Activated naive CD8-positive, alpha-beta T cell treated with anti-CD3 and anti-CD28 coated beads, Interleukin-2, amount 10 ng/mL, durations not matched to agents 7 days and 5 days (primary cell): Measurements from ENCODE around the gene GNAI2. TPM values are rescaled to one million over a fixed set of nuclear protein-coding genes. Genes with fewer than 3 reads are reported as not detected.

Experiments used
- ATAC-seq: fragments of 150-1000 bp; cut with Tn5 transposase; one replicate; pipeline ENCODE4 v1.10.0; 2021; ENCODE audit warnings: low read depth, moderate library complexity
- POLR2A ChIA-PET: fragments of 350-600 bp; sonication (Branson Sonifier 250); formaldehyde crosslinking; loops from one replicate; lab custom pipeline; 2021; ENCODE audit warnings: antibody characterized with exemption; lab: Charles Lee
- DNase-seq: peaks from one replicate; pipeline ENCODE4 v3.0.0; 2021
- H3K27ac Mint-ChIP-seq: one replicate; pipeline ENCODE4 v1.8.0; 2022; ENCODE audit warnings: mild to moderate bottlenecking, mixed read lengths
- H3K27me3 Mint-ChIP-seq: one replicate; pipeline ENCODE4 v1.8.0; 2022; ENCODE audit warnings: mild to moderate bottlenecking, moderate library complexity, mixed read lengths
- H3K36me3 Mint-ChIP-seq: one replicate; pipeline ENCODE4 v1.8.0; 2021; ENCODE audit warnings: mild to moderate bottlenecking, mixed read lengths
- H3K4me1 Mint-ChIP-seq: one replicate; pipeline ENCODE4 v1.8.0; 2021; ENCODE audit warnings: mixed read lengths
- H3K4me3 Mint-ChIP-seq: one replicate; pipeline ENCODE4 v1.8.0; 2022; ENCODE audit warnings: mild to moderate bottlenecking, moderate library complexity, mixed read lengths
- H3K9me3 Mint-ChIP-seq: one replicate; pipeline ENCODE4 v1.8.0; 2021; ENCODE audit warnings: mixed read lengths
- total RNA-seq, 2 experiments: library from RNA; stranded (reverse); gene quantifications; one replicate each; pipeline ENCODE4 v1.2.3, GENCODE V29; 2021

Gene GNAI2
- total RNA-seq, 2 experiments from 2014 or later = 435 to 448 TPM

- ATAC-seq (no peak), DNase-seq (no peak)
- Mint-ChIP-seq H3K27me3 (peaks cover 30% of the 10 kb centered on the region), H3K36me3 (no peaks in the 10 kb centered on the region), H3K4me3 (no peak overlapping the region), H3K9me3 (no peaks in the 10 kb centered on the region), H3K27ac (no peak overlapping the region), H3K4me1 (peaks cover 3% of the 10 kb centered on the region)
- POLR2A ChIA-PET = interaction anchor here (1.5 to 2.7 kb wide), 5 partner anchors 9 to 51 kb away, joined by 5 to 30 read pairs (median 10); partner anchors contain the start of gene SLC38A3
Observed at GRCh38 chr3:50195501-50196252, 40.3 kb upstream of the GNAI2 start.

- peaks cover 3% of the 10 kb centered on the region for H3K4me1 Mint-ChIP-seq
- no peaks in the 10 kb centered on the region for H3K36me3 Mint-ChIP-seq
- peaks cover 30% of the 10 kb centered on the region for H3K27me3 Mint-ChIP-seq
- no peak overlapping the region for H3K4me3 Mint-ChIP-seq
- H3K9me3 Mint-ChIP-seq = no peaks in the 10 kb centered on the region
- no peak for ATAC-seq
- no peak for DNase-seq
- POLR2A ChIA-PET = interaction anchor here (2.2 kb wide), 2 partner anchors 8 to 50 kb away, joined by 8 to 10 read pairs; partner anchors contain the start of gene SLC38A3
- H3K27ac Mint-ChIP-seq = no peak overlapping the region
Observed at GRCh38 chr3:50196253-50196801, 39.7 kb upstream of the GNAI2 start.

- Mint-ChIP-seq H3K4me1 (no peaks in the 10 kb centered on the region), H3K27ac (no peak overlapping the region)
- POLR2A ChIA-PET = interaction anchor here (0.6 kb wide), 1 partner anchor 15 kb away, joined by 3 read pairs; no protein-coding TSS in a partner anchor
Observed at GRCh38 chr3:50201573-50202315, 34.3 kb upstream of the GNAI2 start.

DNA sequence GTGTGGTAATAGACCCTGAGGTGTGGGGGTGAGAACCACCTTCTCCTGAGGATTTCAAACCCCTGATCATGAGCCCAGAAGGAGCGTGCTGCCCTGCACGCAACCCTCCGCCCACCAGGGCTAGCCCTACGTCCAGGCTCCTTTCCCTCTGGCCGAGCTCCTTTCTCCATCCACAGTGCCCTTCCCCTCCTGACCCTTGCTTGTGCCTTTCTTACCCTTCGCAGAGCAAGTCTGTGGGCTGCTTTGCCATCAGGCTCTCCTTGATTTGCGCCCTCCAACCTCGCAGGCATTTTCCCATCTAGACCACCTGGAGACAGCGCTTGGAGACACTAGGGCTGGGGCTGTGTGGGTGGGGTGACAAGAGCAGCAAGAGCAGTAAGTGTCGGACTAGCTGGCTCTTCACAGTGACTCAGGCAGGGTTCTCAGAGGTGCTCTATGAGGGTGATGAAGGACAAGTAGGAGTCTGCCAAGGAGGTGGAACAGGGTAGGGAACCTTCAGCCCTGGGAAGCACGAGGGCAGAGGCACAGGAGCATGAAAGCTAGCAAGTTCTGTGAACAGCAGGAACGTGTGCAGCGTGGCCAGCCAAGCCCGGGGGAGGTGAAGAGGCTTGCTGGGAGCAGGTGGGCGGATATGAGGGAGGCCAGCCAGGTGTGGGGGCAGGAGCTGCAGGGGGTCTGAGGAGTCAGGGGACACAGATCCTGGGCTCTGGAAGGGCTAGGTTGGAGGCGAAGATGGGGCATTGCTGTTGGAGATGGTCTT is 33.5 kb upstream of the GNAI2 start:
- no peaks in the 10 kb centered on the region for H3K9me3 Mint-ChIP-seq
- H3K4me1 Mint-ChIP-seq = no peaks in the 10 kb centered on the region
- H3K27ac Mint-ChIP-seq = no peak overlapping the region
- H3K36me3 Mint-ChIP-seq = no peaks in the 10 kb centered on the region
- DNase-seq (no peak), ATAC-seq (no peak)
- POLR2A ChIA-PET = interaction anchor here (0.5 to 0.6 kb wide), 2 partner anchors 16 to 31 kb away, joined by 3 to 6 read pairs; no protein-coding TSS in a partner anchor
- H3K27me3 Mint-ChIP-seq = peaks cover 52% of the 10 kb centered on the region
- H3K4me3 Mint-ChIP-seq = no peak overlapping the region

More at GRCh38 chr3:50201573-50202315, 34.3 kb upstream of the GNAI2 start:
- ATAC-seq = no peak
- Mint-ChIP-seq H3K4me3 (no peak overlapping the region), H3K36me3 (no peaks in the 10 kb centered on the region), H3K27me3 (peaks cover 47% of the 10 kb centered on the region), H3K9me3 (no peaks in the 10 kb centered on the region)
- DNase-seq = no peak

GRCh38 chr3:50203113-50203808 is 32.7 kb upstream of the GNAI2 start:
- Mint-ChIP-seq H3K9me3 (no peaks in the 10 kb centered on the region), H3K27me3 (peaks cover 53% of the 10 kb centered on the region), H3K27ac (no peak overlapping the region), H3K4me1 (no peaks in the 10 kb centered on the region), H3K4me3 (no peak overlapping the region), H3K36me3 (no peaks in the 10 kb centered on the region)
- DNase-seq (no peak), ATAC-seq (no peak)
- POLR2A ChIA-PET = interaction anchor here (0.5 to 2.7 kb wide), 2 partner anchors 8 to 31 kb away, joined by 6 to 10 read pairs; no protein-coding TSS in a partner anchor

DNA sequence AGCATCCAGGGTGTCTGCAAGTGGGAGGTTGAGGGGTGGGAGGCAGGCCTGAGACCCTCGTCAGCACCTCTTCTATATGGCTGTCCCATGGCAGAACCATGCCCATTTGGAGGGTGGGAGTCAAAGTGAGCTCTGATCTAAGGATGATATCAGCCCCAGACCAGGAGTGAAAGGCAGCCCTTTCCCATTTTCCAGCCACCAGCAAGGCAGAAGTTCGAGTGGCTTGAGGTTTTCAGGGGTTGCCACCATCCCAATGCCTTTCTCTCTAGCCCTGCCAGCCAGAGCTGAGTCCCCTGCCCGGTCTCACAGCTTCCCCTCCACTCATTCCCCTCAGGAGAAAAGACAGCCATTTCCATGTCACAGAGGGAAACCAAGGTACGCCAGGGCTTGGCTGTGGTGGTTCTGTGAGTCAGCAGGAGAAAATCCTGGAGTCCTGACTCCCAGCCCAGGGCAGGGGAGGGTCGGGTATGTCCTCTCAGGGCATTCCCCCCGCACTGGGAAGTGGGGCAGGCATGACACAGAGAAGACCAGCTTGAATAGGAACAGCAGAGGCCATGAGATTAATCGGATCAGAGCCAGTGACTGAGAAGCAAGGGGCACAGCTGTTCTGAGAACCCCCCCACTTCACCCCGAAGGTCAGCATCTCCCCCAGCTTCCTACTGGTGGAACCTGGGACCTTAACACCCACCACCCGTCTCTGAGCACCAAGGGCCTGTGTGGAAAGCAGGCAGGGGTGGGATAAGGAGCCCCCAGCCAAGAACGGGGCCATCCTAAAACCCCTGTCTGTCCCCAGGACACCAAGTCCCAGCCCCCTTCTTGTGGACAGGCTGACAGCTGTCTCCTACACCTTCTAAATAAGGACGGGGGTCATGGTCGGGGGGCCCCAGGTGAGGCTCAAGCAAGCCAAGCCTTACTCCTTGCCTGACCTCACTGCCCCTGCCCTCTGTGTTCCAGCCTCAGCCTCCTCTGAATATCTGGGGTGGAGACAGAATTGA is 31.9 kb upstream of the GNAI2 start:
- Mint-ChIP-seq H3K27ac (no peak overlapping the region), H3K9me3 (no peaks in the 10 kb centered on the region), H3K4me3 (no peak overlapping the region), H3K4me1 (no peaks in the 10 kb centered on the region), H3K27me3 (peaks cover 55% of the 10 kb centered on the region), H3K36me3 (no peaks in the 10 kb centered on the region)
- POLR2A ChIA-PET = interaction anchor here (2.7 kb wide), 1 partner anchor 9 kb away, joined by 10 read pairs; no protein-coding TSS in a partner anchor
- DNase-seq (no peak), ATAC-seq (no peak)

GRCh38 chr3:50204804-50205412 is 31.1 kb upstream of the GNAI2 start, which contains the start of gene SLC38A3:
Gene SLC38A3 (plus strand): TSS chr3:50205271. CDS start chr3:50214200, 8,929 bp downstream.
- Mint-ChIP-seq H3K4me3 (no peak within 1 kb of the TSS), H3K36me3 (no peaks in the 10 kb centered on the region)

GRCh38 chr3:50205413-50206276 is 30.4 kb upstream of the GNAI2 start:
- Mint-ChIP-seq H3K27ac (no peak overlapping the region), H3K36me3 (no peaks in the 10 kb centered on the region), H3K27me3 (peaks cover 52% of the 10 kb centered on the region), H3K4me3 (no peak overlapping the region), H3K9me3 (no peaks in the 10 kb centered on the region), H3K4me1 (no peaks in the 10 kb centered on the region)
- DNase-seq (peak; percentile 55), ATAC-seq (peak; percentile 61)
- POLR2A ChIA-PET = interaction anchor here (2.7 kb wide), 1 partner anchor 10 kb away, joined by 10 read pairs; no protein-coding TSS in a partner anchor

More at GRCh38 chr3:50204804-50205412, 31.1 kb upstream of the GNAI2 start, which contains the start of gene SLC38A3:
- POLR2A ChIA-PET = interaction anchor here (2.7 kb wide), 1 partner anchor 10 kb away, joined by 10 read pairs; no protein-coding TSS in a partner anchor
- no peak within 1 kb of the TSS for H3K27ac Mint-ChIP-seq
- no peak for DNase-seq
- ATAC-seq = peak; percentile 43
- H3K4me1 Mint-ChIP-seq = no peaks in the 10 kb centered on the region
- peaks cover 52% of the 10 kb centered on the region for H3K27me3 Mint-ChIP-seq
- no peaks in the 10 kb centered on the region for H3K9me3 Mint-ChIP-seq

DNA sequence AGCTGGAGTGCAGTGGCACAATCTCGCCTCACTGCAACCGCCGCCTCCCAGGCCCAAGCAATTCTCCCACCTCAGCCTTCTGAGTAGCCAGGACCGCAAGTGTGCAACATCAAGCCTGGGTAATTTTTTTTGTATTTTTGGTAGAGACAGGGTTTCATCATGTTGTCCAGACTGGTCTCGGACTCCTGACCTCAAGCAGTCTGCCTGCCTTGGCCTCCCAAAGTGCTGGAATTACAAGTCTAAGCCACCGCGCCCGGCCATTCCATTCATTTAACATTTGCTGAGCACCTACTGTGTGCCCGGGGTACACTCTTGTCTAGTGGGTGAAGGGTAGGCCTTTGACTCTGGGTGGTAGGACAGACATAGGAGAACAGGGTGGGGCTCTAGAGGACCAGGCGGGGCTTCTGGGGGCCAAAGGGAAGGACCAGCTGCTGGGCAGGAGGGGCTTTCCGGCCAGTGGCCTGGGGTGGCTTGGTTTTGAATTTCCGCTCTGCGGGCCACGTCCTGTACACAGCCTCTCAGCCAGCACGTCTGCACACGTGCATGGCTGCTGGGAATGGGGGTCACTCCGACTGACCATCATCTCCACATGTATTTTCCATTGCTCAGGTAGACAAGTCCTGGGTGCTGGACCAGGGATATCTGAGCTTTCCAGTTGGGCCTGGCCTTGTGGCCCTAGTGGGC is 28.5 kb upstream of the GNAI2 start:
- Mint-ChIP-seq H3K27me3 (peaks cover 46% of the 10 kb centered on the region), H3K36me3 (no peaks in the 10 kb centered on the region), H3K27ac (no peak overlapping the region), H3K9me3 (no peaks in the 10 kb centered on the region), H3K4me1 (peaks cover 3% of the 10 kb centered on the region), H3K4me3 (no peak overlapping the region)
- no peak for DNase-seq
- POLR2A ChIA-PET = no interaction called here
- ATAC-seq = no peak
